NCI-H146 (cell line): ENCODE measurements around the gene RHCG.

Experiments used
- DNase-seq: peaks from one replicate; lab custom pipeline; 2025; lab: John Stamatoyannopoulos, UW

The RHCG gene

DNA sequence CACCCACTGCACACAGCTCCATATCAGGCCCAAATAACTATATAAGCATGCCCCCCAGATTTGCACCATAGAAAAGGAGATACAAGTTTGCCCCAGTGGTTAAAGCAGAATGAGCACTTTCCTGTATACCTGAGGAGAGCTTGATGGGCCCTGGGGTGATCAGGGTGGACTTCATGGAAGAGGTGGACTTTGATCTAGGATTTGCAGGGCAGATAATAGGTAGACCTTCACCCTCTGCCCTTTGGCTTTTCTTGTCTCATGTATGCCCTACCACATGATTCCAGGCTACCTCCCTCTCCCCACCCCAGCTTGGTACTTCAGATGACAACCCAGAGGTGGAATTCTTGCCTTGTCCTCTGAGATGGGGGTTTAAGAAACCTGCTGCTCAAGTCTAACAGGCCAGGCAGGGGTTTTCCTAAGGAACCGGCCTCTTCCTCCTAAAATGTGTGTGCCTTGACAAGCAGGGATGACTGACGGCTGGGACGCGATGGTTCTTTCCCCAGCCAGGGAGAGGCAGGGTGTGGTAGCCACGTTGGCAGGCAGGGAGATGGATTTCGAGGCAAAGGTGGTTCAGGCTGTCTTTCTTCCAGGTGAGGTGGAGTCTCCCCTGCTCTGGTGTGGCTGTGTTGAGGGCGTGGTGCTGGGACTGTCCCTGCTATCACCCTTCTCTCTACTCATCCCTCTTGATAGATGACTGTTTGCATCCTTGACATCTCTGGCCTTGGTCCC, 6.6 kb upstream of the RHCG start:
- no peak for DNase-seq

- no peak for DNase-seq
Observed at GRCh38 chr15:89501646-89502045, 5.3 kb upstream of the RHCG start.

DNA sequence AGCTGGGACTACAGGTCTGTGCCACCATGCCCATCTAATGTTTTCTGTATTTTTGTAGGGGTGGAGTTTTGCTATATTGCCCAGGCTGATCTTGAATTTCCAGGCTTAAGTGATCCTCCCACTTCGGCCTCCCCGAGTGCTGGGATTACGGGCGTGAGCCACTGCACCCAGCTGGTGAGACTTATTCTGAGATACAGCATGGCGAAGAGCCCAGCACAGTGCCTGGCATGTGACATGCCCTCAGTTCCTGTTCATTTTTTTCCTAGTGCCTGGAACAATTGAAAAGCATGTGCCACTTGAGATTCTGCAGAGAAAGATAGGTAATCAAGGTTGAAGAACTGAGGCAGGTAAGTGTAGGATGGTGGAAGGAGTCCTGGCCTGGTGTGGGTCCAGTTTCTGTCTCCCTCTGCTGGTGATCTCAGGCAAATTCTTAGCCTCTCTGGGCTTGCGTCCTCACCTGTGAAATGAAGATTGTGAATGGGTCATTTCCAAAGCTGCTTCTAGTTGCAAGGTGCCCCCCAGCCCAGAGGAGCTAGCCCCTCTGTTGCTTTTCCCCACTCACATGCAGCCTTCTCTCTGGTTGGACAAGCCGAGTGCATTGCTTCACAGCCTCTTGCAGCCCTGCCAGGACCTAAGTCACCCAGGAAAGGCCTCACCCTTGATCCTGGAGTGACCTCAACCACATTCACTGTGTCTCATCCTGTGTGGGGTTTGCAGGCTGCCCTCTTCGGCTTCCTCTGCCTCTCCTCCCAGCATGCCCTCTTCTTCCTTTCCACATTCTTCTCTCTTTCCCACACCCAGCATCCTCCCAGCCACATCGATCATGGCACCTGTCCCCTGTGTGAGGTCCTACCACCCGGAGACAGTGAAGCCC, 4.3 kb upstream of the RHCG start:
- DNase-seq, result no peak

GRCh38 chr15:89499156-89499555, 2.8 kb upstream of the RHCG start:
- DNase-seq, result no peak

- no peak for DNase-seq
Observed at GRCh38 chr15:89498574-89498906, 2.2 kb upstream of the RHCG start.

- no peak for DNase-seq
Observed at GRCh38 chr15:89497231-89497630, 848 bp upstream of the RHCG start.

GRCh38 chr15:89495638-89496145, 691 bp downstream of the RHCG start:
- DNase-seq, result no peak

DNA sequence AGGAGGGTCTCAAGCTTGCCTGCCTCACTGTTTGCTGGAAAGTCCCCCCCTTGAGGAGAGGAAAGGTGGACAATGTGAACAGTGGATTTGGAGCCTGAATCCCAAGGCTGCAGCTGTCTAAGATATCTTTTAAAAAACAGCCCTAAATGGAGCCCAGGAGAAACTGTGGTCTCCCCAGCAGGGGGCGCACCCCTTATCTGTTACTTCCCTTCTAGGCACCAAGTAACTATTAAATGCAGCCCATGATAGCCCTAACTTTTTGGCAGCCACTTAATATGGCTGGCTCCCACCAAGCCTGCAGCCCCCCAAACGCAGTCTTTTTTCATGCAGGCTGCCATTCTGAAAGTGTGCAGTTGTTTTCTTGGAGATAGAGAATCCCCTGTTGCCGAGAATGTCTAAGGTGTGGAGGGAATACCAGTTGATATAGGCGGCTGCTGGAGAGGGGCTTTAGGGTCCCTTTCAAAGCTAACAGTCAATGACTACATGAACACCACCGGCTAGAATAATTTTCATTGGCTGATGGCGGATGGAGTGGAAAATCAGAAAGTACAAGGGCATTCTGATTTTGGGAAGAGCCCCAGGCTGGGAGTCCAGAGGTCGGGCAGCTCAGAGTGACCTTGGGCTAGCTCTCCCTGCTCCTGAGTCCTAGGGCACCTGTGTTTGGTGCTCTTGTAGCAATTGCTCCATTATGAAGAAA, 1.3 kb downstream of the RHCG start:
- no peak for DNase-seq

DNA sequence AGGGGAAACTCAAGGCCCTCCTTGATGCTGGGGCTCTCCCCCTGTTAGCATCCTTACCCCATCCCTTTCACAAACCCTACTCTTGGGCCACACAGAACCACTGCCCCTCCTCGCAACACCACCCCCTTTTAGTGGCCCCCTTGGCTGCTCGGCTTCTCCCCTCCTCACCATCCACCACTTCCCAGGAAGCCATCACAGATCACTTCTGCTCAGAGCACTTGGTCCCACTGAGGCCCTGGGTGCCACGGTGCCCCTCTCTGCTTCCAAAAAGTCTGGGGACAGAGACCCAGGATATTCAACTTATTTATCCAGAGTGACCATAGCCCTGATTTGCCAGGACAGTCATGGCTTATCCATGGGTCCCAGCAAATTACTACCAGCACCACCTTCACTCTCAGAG, 2.4 kb downstream of the RHCG start:
- no peak for DNase-seq

- no peak for DNase-seq
Observed at GRCh38 chr15:89492934-89493631, 3.3 kb downstream of the RHCG start.

DNA sequence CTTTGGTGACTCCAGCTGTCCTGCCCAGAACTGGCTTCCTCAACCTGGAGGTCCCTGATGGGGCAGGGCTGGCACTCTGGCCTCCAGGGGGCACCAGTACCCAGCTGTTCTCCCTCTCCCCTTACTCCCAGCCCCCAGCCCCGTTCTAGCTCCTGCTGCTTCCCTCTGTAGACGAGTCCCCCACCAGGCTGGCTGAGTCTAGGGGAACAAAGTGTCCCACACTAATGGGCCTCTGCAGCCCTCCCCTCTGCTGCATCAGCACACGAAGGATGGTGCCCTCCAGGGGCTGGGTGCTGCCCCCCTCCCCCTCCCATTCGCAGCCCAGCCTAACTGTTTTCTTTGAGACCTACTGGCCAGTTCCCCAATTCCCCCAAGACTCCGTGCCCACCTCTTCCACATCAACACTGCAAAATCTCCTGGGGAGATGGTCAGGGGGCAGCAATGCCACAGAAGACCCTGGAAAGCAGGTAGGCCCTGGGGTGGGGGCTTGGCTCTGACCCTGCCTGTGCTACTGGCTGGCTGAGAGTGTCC, 4.2 kb downstream of the RHCG start:
- DNase-seq, result peak; percentile 18

DNA sequence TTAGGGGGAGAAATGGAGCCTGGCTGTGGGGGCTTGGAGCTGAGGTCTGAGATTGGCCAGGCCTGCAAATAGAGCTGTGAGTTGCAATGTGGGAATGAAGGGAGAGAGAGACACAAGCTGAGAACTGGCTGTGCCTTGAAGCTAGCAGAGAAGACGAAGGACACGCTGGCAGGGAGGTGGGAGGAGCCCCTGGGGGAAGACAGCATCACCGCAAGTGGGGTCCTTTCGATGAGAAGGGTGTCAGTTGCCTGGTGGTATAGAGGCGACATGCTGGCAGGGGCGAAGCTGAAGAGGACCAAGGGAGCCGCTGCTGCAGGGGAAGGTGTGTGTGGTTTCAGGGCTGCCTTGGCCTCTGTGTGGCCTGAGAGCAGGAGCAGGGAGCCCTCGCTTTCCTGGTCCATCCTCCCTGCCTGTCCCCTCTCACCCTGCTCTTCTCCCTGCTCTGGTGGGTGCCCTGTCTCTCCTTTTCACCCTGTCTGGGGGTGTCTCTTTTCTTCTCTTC, 5.5 kb downstream of the RHCG start:
- DNase-seq, result no peak

DNA sequence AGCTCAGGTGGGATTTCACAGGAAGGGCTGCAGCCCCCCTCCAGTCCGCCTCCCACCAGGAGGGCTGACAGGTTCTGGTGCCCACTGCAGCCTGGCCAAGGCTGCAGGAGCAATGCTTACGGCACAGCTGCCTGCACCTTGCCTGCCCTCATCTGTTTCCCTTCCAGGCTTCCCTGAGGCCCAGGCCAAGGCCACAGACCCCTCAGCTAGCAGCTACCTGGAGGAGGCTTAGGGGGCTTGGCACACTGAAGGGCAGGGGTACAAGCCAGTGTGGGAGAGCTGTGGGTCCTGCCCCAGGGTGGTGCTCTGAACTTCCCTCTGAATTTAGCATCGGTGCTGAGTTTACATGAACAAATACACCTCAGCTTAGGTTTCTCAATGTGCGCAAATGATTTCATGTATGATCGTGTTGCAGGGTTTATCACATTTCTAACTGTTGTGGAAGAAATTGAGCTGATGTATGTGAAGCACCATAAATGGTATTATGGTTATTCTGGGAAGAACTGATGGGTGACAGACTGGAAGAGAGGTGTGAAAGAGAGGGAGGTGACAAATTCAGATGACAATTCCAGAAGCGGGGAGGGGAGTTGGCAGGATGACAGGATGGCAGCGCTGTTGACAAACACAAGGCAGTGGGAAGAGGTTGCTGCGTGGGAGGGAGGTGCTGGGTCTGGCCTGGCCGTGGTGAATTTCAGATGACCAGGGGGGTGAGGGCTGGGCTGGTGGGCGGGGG, 6.1 kb downstream of the RHCG start:
- no peak for DNase-seq

GRCh38 chr15:89489376-89489775, 7.0 kb downstream of the RHCG start:
- DNase-seq, result no peak

- no peak for DNase-seq
Observed at GRCh38 chr15:89487791-89488190, 8.6 kb downstream of the RHCG start.

DNA sequence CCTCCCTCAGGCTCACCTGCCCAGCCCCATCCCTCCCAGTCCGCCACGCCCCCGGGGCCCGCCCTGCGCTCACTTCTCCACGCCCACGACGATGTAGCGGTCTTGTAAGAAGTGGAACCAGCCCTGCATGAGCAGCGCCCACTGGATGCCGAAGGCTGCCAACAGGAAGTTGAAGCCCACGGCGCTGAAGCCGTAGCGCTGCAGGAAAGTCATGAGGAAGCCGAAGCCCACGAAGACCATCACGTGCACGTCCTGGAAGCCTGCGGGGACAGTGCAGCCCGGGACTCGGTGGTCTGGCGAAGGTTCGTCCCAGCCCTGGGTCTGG, 9.7 kb downstream of the RHCG start:
- no peak for DNase-seq

- no peak for DNase-seq
Observed at GRCh38 chr15:89483079-89483478, 13.3 kb downstream of the RHCG start.

DNA sequence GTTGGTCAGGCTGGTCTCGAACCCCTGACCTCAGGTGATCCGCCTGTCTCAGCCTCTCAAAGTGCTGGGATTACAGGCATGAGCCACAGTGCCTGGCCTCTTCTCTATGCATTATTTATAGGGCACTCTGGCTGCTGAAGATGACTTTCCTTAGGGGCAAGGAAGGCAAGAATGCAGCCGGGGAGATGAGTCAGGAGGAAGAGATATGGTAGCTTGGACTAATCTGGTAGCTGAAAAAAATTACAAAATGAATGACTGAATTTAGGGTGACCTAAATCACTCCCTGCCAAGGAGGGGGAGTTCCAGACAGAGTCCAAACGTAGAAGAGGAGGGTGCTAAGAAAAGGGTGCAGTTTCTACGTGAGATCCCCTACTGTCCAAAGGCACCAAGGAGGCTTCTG, 14.2 kb downstream of the RHCG start:
- DNase-seq, result no peak

DNA sequence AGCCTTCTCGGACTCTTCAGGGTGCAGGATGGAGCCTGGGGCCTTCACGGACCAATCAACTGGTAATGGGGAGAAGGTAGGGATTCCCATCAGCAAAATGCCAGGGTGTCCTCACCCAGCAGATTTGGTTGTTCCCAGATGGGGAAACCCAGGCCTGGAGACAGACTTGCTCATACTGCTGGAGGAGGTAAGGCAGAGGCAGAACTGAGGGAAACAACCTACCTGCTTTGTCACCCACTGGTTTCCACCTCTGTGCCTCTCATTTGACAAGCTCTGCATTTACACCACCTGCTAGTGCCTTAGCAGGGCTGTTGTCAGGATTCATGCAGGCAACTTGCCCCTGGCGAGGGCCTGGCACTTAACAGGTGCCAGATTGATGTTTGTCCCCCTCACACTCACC, 15.9 kb downstream of the RHCG start:
- no peak for DNase-seq

- no peak for DNase-seq
Observed at GRCh38 chr15:89479173-89479572, 17.2 kb downstream of the RHCG start.
